Skin epidermis (tissue), 12 donors: ENCODE results near the gene OLFM2.

ENCODE experiments used
- H3K27ac ChIP-seq, 21 experiments: fragments of 200-600 bp; sonication (generic) in 11 of 21; one replicate each; pipeline ENCODE4 v1.5.0; 2020; ENCODE audit warnings: mild to moderate bottlenecking in 3 of 21, inconsistent platforms in 2 of 21, moderate library complexity in 2 of 21
- H3K4me3 ChIP-seq, 7 experiments: fragments of 200-600 bp; sonication (generic) in 2 of 7; one replicate each; pipeline ENCODE4 v1.5.0; 2020; ENCODE audit warnings: inconsistent platforms in 2 of 7, mild to moderate bottlenecking in 2 of 7, moderate library complexity in 1 of 7

The OLFM2 gene

GRCh38 chr19:9875031-9875627 lies 61.2 kb downstream of the OLFM2 start:
- no peak overlapping the region for H3K4me3 ChIP-seq

GRCh38 chr19:9872618-9873242 lies 63.6 kb downstream of the OLFM2 start:
- H3K27ac ChIP-seq: no peak overlapping the region
- H3K4me3 ChIP-seq: no peak overlapping the region

More at GRCh38 chr19:9875031-9875627, 61.2 kb downstream of the OLFM2 start:
- no peak overlapping the region for H3K27ac ChIP-seq

GRCh38 chr19:9871626-9872338 lies 64.5 kb downstream of the OLFM2 start:
- H3K4me3 ChIP-seq: no peak overlapping the region
- H3K27ac ChIP-seq: no peak overlapping the region

- Histone ChIP-seq H3K27ac (no peak overlapping the region), H3K4me3 (no peak overlapping the region)
Measured at GRCh38 chr19:9868983-9869617, 67.2 kb downstream of the OLFM2 start.

- no peak overlapping the region for H3K4me3 ChIP-seq
- peak overlapping the region in 3 of 21 experiments; percentile 16 to 73 (median 41) for H3K27ac ChIP-seq
Measured at GRCh38 chr19:9865732-9866501, 70.4 kb downstream of the OLFM2 start.

- no peak overlapping the region for H3K4me3 ChIP-seq
- H3K27ac ChIP-seq: peak overlapping the region in 1 of 21 experiments; percentile 65
Measured at GRCh38 chr19:9863759-9864158, 72.6 kb downstream of the OLFM2 start.

GRCh38 chr19:9862938-9863337 lies 73.4 kb downstream of the OLFM2 start:
- peak overlapping the region in 3 of 21 experiments; percentile 51 to 65 (median 63) for H3K27ac ChIP-seq

GRCh38 chr19:9861503-9861902 lies 74.8 kb downstream of the OLFM2 start:
- H3K4me3 ChIP-seq: no peak overlapping the region
- no peak overlapping the region for H3K27ac ChIP-seq

More at GRCh38 chr19:9862938-9863337, 73.4 kb downstream of the OLFM2 start:
- H3K4me3 ChIP-seq: no peak overlapping the region

- no peak overlapping the region for H3K27ac ChIP-seq
- H3K4me3 ChIP-seq: no peak overlapping the region
Measured at GRCh38 chr19:9860407-9860806, 75.9 kb downstream of the OLFM2 start.

GRCh38 chr19:9858766-9859165 lies 77.5 kb downstream of the OLFM2 start:
- H3K27ac ChIP-seq: peak overlapping the region in 9 of 21 experiments; percentile 21 to 91 (median 70)

GRCh38 chr19:9857920-9858746 lies 78.2 kb downstream of the OLFM2 start:
- H3K27ac ChIP-seq: peak overlapping the region in 14 of 21 experiments; percentile 2 to 91 (median 60)
- peak overlapping the region in 2 of 7 experiments; percentile 5 to 11 for H3K4me3 ChIP-seq

More at GRCh38 chr19:9858766-9859165, 77.5 kb downstream of the OLFM2 start:
- no peak overlapping the region for H3K4me3 ChIP-seq

GRCh38 chr19:9857076-9857721 lies 79.1 kb downstream of the OLFM2 start:
- peak overlapping the region in 11 of 21 experiments; percentile 36 to 91 (median 65) for H3K27ac ChIP-seq
- H3K4me3 ChIP-seq: peak overlapping the region in 2 of 7 experiments; percentile 5 to 11

GRCh38 chr19:9856609-9857008 lies 79.7 kb downstream of the OLFM2 start:
- peak overlapping the region in 5 of 21 experiments; percentile 63 to 91 (median 80) for H3K27ac ChIP-seq
- no peak overlapping the region for H3K4me3 ChIP-seq

GRCh38 chr19:9854282-9854846 lies 82.0 kb downstream of the OLFM2 start:
- Histone ChIP-seq H3K4me3 (no peak overlapping the region), H3K27ac (no peak overlapping the region)

GRCh38 chr19:9850235-9850959 lies 85.9 kb downstream of the OLFM2 start:
- Histone ChIP-seq H3K4me3 (no peak overlapping the region), H3K27ac (no peak overlapping the region)

- no peak overlapping the region for H3K27ac ChIP-seq
- no peak overlapping the region for H3K4me3 ChIP-seq
Measured at GRCh38 chr19:9849791-9850190, 86.5 kb downstream of the OLFM2 start.

- H3K27ac ChIP-seq: no peak overlapping the region
- H3K4me3 ChIP-seq: no peak overlapping the region
Measured at GRCh38 chr19:9848762-9849161, 87.6 kb downstream of the OLFM2 start.
